PC-3 (cell line): Measurements from ENCODE around the gene STMND1. TPM values are rescaled to one million over a fixed set of nuclear protein-coding genes. Genes with fewer than 3 reads are reported as not detected.

ENCODE experiments used
- ATAC-seq: fragments of 200-7000 bp; cut with Tn5 transposase; 2 replicates; pipeline ENCODE4 v1.9.1; 2020; ENCODE audit warnings: mild to moderate bottlenecking, moderate library complexity
- BruUV-seq: library from RNA; stranded (reverse); fragments of 400-500 nt; replicated peaks from 2 replicates; lab custom pipeline; 2021; lab: Mats Ljungman, UMichigan
- CTCF ChIA-PET: fragments of 300-600 bp; sonication (Branson Sonifier 250); formaldehyde crosslinking; loops from one replicate; lab custom pipeline; 2022; ENCODE audit warnings: antibody characterized with exemption; lab: Charles Lee
- POLR2A ChIA-PET: fragments of 300-600 bp; sonication (Branson Sonifier 250); formaldehyde crosslinking; loops from one replicate; lab custom pipeline; 2022; ENCODE audit warnings: antibody characterized with exemption; ENCODE audit not compliant: unreplicated experiment; lab: Charles Lee
- DNase-seq: peaks from one replicate; pipeline ENCODE4 v3.0.0-alpha.2; 2015
- H2AFZ ChIP-seq: fragments of 300-600 bp; sonication (generic); 2 replicates; pipeline ENCODE4 v1.6.0; 2016; ENCODE audit warnings: antibody characterized with exemption, low read length
- H3F3A ChIP-seq: fragments of 300-600 bp; sonication (generic); one replicate; pipeline ENCODE4 v1.6.0; 2017; ENCODE audit warnings: antibody characterized with exemption, low read length, control low read depth, mild to moderate bottlenecking; ENCODE audit not compliant: unreplicated experiment
- H3K27ac ChIP-seq: fragments of 300-600 bp; sonication (generic); 2 replicates; pipeline ENCODE4 v1.5.1; 2016; ENCODE audit warnings: mild to moderate bottlenecking, low read length
- H3K27me3 ChIP-seq: fragments of 300-600 bp; sonication (generic); 2 replicates; pipeline ENCODE4 v1.6.1; 2016; ENCODE audit warnings: low read length, mixed read lengths
- H3K36me3 ChIP-seq: fragments of 300-600 bp; sonication (generic); 2 replicates; pipeline ENCODE4 v1.6.1; 2016; ENCODE audit warnings: low read depth, mixed run types, low read length, mixed read lengths
- H3K4me1 ChIP-seq: fragments of 300-600 bp; sonication (generic); 2 replicates; pipeline ENCODE4 v1.5.1; 2016; ENCODE audit warnings: low read length; ENCODE audit not compliant: insufficient read depth
- H3K4me2 ChIP-seq: fragments of 300-600 bp; sonication (generic); 2 replicates; pipeline ENCODE4 v1.6.0; 2016; ENCODE audit warnings: low read length
- H3K4me3 ChIP-seq: fragments of 300-600 bp; sonication (generic); 2 replicates; pipeline ENCODE4 v1.5.1; 2016; ENCODE audit warnings: mild to moderate bottlenecking, low read length, mixed read lengths
- H3K79me2 ChIP-seq: fragments of 300-600 bp; sonication (generic); 2 replicates; pipeline ENCODE4 v1.6.1; 2017; ENCODE audit warnings: low read length, mixed read lengths
- H3K9ac ChIP-seq: fragments of 300-600 bp; sonication (generic); 2 replicates; pipeline ENCODE4 v1.6.0; 2016; ENCODE audit warnings: mild to moderate bottlenecking, low read length
- H3K9me2 ChIP-seq: fragments of 300-600 bp; sonication (generic); replicated peaks from 2 replicates; pipeline ENCODE4 v1.6.1; 2016; ENCODE audit warnings: mixed run types, low read length, mixed read lengths
- H3K9me3 ChIP-seq: fragments of 300-600 bp; sonication (generic); 2 replicates; pipeline ENCODE4 v1.6.1; 2016; ENCODE audit warnings: low read length, mixed read lengths
- H4K20me1 ChIP-seq: fragments of 300-600 bp; sonication (generic); 2 replicates; pipeline ENCODE4 v1.6.1; 2016; ENCODE audit warnings: low read length, mixed read lengths
- EZH2 ChIP-seq: fragments of 300-600 bp; sonication (generic); IDR thresholded peaks from one replicate; pipeline ENCODE4 v1.6.1; 2017; ENCODE audit warnings: antibody characterized with exemption, mild to moderate bottlenecking, low read length; ENCODE audit not compliant: unreplicated experiment
- EZH2phosphoT487 ChIP-seq: fragments of 300-600 bp; sonication (generic); IDR thresholded peaks from 2 replicates; pipeline ENCODE4 v1.6.1; 2018; ENCODE audit warnings: mild to moderate bottlenecking, antibody characterized with exemption, low read length, borderline replicate concordance
- intact Hi-C: fragments of 100-400 bp; cut with micrococcal nuclease; formaldehyde crosslinking; loops from 2 replicates; pipeline ENCODE4 v1.9.0; 2023
- total RNA-seq: library from RNA; depleted of rRNA; stranded (reverse); fragments of >200 nt; gene quantifications from 2 replicates; pipeline ENCODE4 v1.2.3, GENCODE V29; 2014
- TF ChIP-seq, protein P1 (sequence below): fragments of 300-600 bp; sonication (generic); conservative IDR thresholded peaks from 2 replicates; pipeline ENCODE4 v1.5.1; 2017; ENCODE audit warnings: antibody characterized with exemption, low read depth, mild to moderate bottlenecking, low read length

STMND1 gene
- total RNA-seq, 1 experiment from 2014 or later = not detected

DNA sequence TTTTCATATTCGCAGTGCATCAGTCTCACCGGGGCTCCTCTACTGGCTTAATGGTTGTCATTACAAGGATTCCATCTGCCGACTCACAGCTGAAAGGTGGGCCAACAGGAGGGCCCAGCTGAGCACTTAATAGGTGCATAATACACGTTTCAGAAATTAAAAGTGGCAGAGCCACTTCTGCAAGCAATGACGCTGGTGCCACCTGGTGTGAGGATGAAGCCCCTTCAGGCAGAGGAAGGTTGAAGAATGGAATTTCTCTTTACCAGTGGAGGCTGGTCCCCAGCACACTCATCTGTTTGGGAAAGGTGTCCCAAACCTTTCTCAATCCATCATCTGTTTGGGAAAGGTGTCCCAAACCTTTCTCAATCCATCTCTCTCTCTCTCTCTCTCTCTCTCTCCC lies 8.2 kb upstream of the STMND1 start:
- Histone ChIP-seq H4K20me1 (no peaks in the 10 kb centered on the region), H2AFZ (no peak overlapping the region), H3K9me3 (no peaks in the 10 kb centered on the region), H3K27ac (no peak overlapping the region), H3K4me3 (no peak overlapping the region), H3K9ac (no peak overlapping the region), H3K4me2 (no peak overlapping the region), H3K36me3 (no peaks in the 10 kb centered on the region), H3K4me1 (peaks cover 7% of the 10 kb centered on the region), H3K9me2 (no peaks in the 10 kb centered on the region), H3K27me3 (no peaks in the 10 kb centered on the region), H3F3A (no peaks in the 10 kb centered on the region), H3K79me2 (no peaks in the 10 kb centered on the region)
- intact Hi-C loops = loop anchor here (5.0 kb wide), 1 partner anchor 761 kb away; no protein-coding TSS in a partner anchor
- ChIA-PET CTCF (interaction anchor here (0.6 kb wide), 1 partner anchor 291 kb away, joined by 3 read pairs; no protein-coding TSS in a partner anchor), POLR2A (no interaction called here)
- ATAC-seq = peak; percentile 53; the same call in 1 of the 2 replicates
- peak; percentile 62 for DNase-seq
- no TSS peak for BruUV-seq
- TF ChIP-seq, protein P1, sequence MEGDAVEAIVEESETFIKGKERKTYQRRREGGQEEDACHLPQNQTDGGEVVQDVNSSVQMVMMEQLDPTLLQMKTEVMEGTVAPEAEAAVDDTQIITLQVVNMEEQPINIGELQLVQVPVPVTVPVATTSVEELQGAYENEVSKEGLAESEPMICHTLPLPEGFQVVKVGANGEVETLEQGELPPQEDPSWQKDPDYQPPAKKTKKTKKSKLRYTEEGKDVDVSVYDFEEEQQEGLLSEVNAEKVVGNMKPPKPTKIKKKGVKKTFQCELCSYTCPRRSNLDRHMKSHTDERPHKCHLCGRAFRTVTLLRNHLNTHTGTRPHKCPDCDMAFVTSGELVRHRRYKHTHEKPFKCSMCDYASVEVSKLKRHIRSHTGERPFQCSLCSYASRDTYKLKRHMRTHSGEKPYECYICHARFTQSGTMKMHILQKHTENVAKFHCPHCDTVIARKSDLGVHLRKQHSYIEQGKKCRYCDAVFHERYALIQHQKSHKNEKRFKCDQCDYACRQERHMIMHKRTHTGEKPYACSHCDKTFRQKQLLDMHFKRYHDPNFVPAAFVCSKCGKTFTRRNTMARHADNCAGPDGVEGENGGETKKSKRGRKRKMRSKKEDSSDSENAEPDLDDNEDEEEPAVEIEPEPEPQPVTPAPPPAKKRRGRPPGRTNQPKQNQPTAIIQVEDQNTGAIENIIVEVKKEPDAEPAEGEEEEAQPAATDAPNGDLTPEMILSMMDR = peak; percentile 74
- TF ChIP-seq EZH2phosphoT487 (no peak), EZH2 (no peak)

DNA sequence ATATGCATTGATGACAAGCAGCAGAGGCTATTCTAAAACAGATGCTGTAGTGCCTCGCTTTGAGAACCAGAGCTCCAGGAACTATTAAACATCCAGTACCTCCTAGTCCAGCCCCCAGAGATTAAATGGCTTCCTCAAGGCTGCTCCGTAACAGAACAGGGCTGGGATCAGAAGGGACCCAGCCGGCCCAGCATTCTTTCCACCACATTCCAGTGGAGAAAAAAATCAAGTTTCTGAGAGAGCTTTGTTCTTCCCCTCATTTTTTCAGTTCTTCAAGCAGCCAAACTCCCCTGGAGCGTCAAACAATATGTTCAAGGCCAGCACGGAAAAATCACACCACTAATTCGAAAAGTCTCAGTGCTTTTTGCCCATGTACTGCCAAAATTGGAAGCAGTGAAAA lies 5.8 kb upstream of the STMND1 start:
- Histone ChIP-seq H3K9ac (no peak overlapping the region), H2AFZ (no peak overlapping the region), H3K79me2 (no peaks in the 10 kb centered on the region), H3K4me2 (no peak overlapping the region), H3K27me3 (no peaks in the 10 kb centered on the region), H3F3A (no peaks in the 10 kb centered on the region), H3K27ac (no peak overlapping the region), H3K36me3 (no peaks in the 10 kb centered on the region), H3K9me2 (no peaks in the 10 kb centered on the region), H4K20me1 (no peaks in the 10 kb centered on the region), H3K4me3 (no peak overlapping the region), H3K4me1 (peaks cover 9% of the 10 kb centered on the region), H3K9me3 (no peaks in the 10 kb centered on the region)
- TF ChIP-seq EZH2 = no peak
- TF ChIP-seq EZH2phosphoT487 = no peak
- TF ChIP-seq, protein P1 = no peak
- intact Hi-C loops = no loop called here
- DNase-seq = no peak
- no peak for ATAC-seq
- ChIA-PET POLR2A (no interaction called here), CTCF (interaction anchor here (0.8 kb wide), 1 partner anchor 10 kb away, joined by 5 read pairs; no protein-coding TSS in a partner anchor)
- BruUV-seq = no TSS peak

DNA sequence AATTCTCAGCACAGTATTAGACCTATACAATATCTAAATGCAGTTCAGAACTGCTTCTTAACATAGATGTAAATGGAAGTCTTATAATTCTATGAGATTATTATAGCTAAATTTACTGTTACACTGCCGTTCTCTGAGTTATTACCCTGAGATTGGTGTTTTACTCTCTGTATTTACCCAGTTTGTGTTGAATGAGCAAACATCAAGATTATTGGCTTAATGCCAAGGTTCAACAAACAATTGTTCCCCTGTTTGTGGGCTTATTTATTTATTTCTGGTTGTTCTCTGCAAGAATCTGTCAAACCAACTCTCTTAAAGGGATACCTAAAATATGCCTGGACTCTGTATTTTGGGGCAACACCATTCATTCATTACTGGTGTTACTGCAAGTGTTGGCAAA lies 5.2 kb upstream of the STMND1 start:
- Histone ChIP-seq H3K9me3 (no peaks in the 10 kb centered on the region), H3K4me3 (no peak overlapping the region), H4K20me1 (no peaks in the 10 kb centered on the region), H3K27me3 (no peaks in the 10 kb centered on the region), H3K79me2 (no peaks in the 10 kb centered on the region), H3K27ac (no peak overlapping the region), H3K9me2 (no peaks in the 10 kb centered on the region), H3K9ac (no peak overlapping the region), H2AFZ (no peak overlapping the region), H3F3A (no peaks in the 10 kb centered on the region), H3K4me2 (no peak overlapping the region), H3K36me3 (no peaks in the 10 kb centered on the region), H3K4me1 (peaks cover 9% of the 10 kb centered on the region)
- intact Hi-C loops = no loop called here
- CTCF ChIA-PET = interaction anchor here (0.8 kb wide), 1 partner anchor 10 kb away, joined by 5 read pairs; no protein-coding TSS in a partner anchor
- no TSS peak for BruUV-seq
- POLR2A ChIA-PET = no interaction called here
- DNase-seq (peak; percentile 22), ATAC-seq (no peak)
- TF ChIP-seq, protein P1 = no peak
- no peak for TF ChIP-seq EZH2phosphoT487
- no peak for TF ChIP-seq EZH2
